ENCODE data around the gene HOXB6.

- TF ChIP-seq CTCF (IDR thresholded peaks at IDR 0.05) (no peak), EP300 (IDR thresholded peaks at IDR 0.05) (no peak)
These were observed 11.4 kb upstream of the HOXB6 start for GRCh38 chr17:48615963-48616716.

Data from upper lobe of left lung (tissue), 4 donors.